Measurements from ENCODE around the gene ZNF43. TPM values are rescaled to one million over a fixed set of nuclear protein-coding genes. Genes with fewer than 3 reads are reported as not detected.
"Not testable (repeated sequence)": the region's sequence is repeated elsewhere in the genome, so short reads cannot be mapped to it uniquely, and the experiment has no call there.

Gene ZNF43
- total and polyA plus RNA-seq, 2 of the 13 experiments (the other 11 are each of a cell fraction or from before 2014, with no cell fraction given), result 2.9 to 8.5 TPM

GRCh38 chr19:21766705-21767064, 69.3 kb downstream of the ZNF43 start:
- H3K4me1 ChIP-seq (ENCODE audit: insufficient read depth, low read length), result peaks cover 18% of the 10 kb centered on the region
- peaks cover 3 to 13% of the 10 kb centered on the region in 2 experiments; a peak in 3 of 5 replicates for H3K36me3 ChIP-seq (replicated peaks in 1 of 2; ENCODE audit: control insufficient read depth in 1 of 2, insufficient read depth in 2 of 2, low read length in 2 of 2)
- in situ Hi-C loops (cut with HindIII; ENCODE audit: extremely low pct_ligation_motif_present, low pct_unique_long_range_greater_than_20kb); DNase-seq (ENCODE audit: low spot score); BruUV-seq (replicated peaks); H4K20me1 ChIP-seq (ENCODE audit: insufficient read depth, low read length); H3K79me2 ChIP-seq (ENCODE audit: insufficient read depth, low read length); H2AFZ ChIP-seq (ENCODE audit: low read length); FAIRE-seq; CTCF ChIA-PET (ENCODE audit: low intra/inter-chr PET ratio, low total read pairs); H3K27me3 ChIP-seq (ENCODE audit: control insufficient read depth in 1 of 2, insufficient read depth in 2 of 2, low read length in 2 of 2); H3K9me3 ChIP-seq (ENCODE audit: low read length): not testable (repeated sequence)
- WGBS (ENCODE audit: low lambda C conversion rate), result 4% methylated on average over 16 of the region's 19 CpGs
- H3K9ac ChIP-seq (ENCODE audit: insufficient read depth, low read depth, low read length), result peak overlapping the region; percentile 89
- ATAC-seq, result peak; percentile 37
- H3K4me2 ChIP-seq (ENCODE audit: low read depth, low read length), result peak overlapping the region; percentile 51
- peak overlapping the region; percentile 80 to 99 (median 90) for H3K4me3 ChIP-seq (replicated peaks in 1 of 3; ENCODE audit: insufficient read depth in 1 of 3, low read depth in 2 of 3, low read length in 3 of 3)
- H3K27ac ChIP-seq (ENCODE audit: extremely low read length, insufficient read depth, low read length), result peak overlapping the region; percentile 88
- intact Hi-C loops (cut with micrococcal nuclease; ENCODE audit: unreplicated experiment), result loop anchor here (10.0 kb wide), 1 partner anchor 442 kb away; the partner anchor contains the start of gene ZNF708
- POLR2A ChIA-PET, result interaction anchor here (1.2 to 1.6 kb wide), 8 partner anchors 10 to 1507 kb away, joined by 3 to 11 read pairs (median 5); partner anchors contain the start of genes ZNF43, ZNF430, ZNF431 and ZNF708

- no peak for FAIRE-seq
- H3K27ac ChIP-seq (ENCODE audit: extremely low read length, insufficient read depth, low read length), result no peak overlapping the region
- no TSS peak for BruUV-seq (replicated peaks)
- intact Hi-C loops (cut with micrococcal nuclease; ENCODE audit: unreplicated experiment) (loop anchor here (10.0 kb wide), 1 partner anchor 440 kb away; the partner anchor contains the start of gene ZNF708), in situ Hi-C loops (cut with HindIII; ENCODE audit: extremely low pct_ligation_motif_present, low pct_unique_long_range_greater_than_20kb) (no loop called here)
- H3K36me3 ChIP-seq (replicated peaks in 1 of 2; ENCODE audit: control insufficient read depth in 1 of 2, insufficient read depth in 2 of 2, low read length in 2 of 2), result peaks cover 3 to 14% of the 10 kb centered on the region in 2 experiments; a peak in 3 of 5 replicates
- ATAC-seq, result no peak
- H3K4me3 ChIP-seq (replicated peaks in 1 of 3; ENCODE audit: insufficient read depth in 1 of 3, low read depth in 2 of 3, low read length in 3 of 3), result no peak overlapping the region
- no peaks in the 10 kb centered on the region for H3K27me3 ChIP-seq (ENCODE audit: control insufficient read depth in 1 of 2, insufficient read depth in 2 of 2, low read length in 2 of 2)
- no peaks in the 10 kb centered on the region for H3K9me3 ChIP-seq (ENCODE audit: low read length)
- no peak overlapping the region for H3K4me2 ChIP-seq (ENCODE audit: low read depth, low read length)
- peaks cover 18% of the 10 kb centered on the region for H3K4me1 ChIP-seq (ENCODE audit: insufficient read depth, low read length)
- no peaks in the 10 kb centered on the region for H4K20me1 ChIP-seq (ENCODE audit: insufficient read depth, low read length)
- no peak for DNase-seq (ENCODE audit: low spot score)
- CTCF ChIA-PET (ENCODE audit: low intra/inter-chr PET ratio, low total read pairs), result no interaction called here
- POLR2A ChIA-PET, result no interaction called here
- peaks cover 9% of the 10 kb centered on the region for H3K79me2 ChIP-seq (ENCODE audit: insufficient read depth, low read length)
- no peak overlapping the region for H3K9ac ChIP-seq (ENCODE audit: insufficient read depth, low read depth, low read length)
- no peak overlapping the region for H2AFZ ChIP-seq (ENCODE audit: low read length)
- TF ChIP-seq PCBP2 (optimal IDR thresholded peaks at IDR 0.05; ENCODE audit: low read depth, low read length, poor library complexity, severe bottlenecking), result no peak
- no peak for TF ChIP-seq ARNT (IDR thresholded peaks at IDR 0.05)
- TF ChIP-seq HHEX (CRISPR knock-in tag; IDR thresholded peaks at IDR 0.05), result no peak
- no peak for TF ChIP-seq MZF1 (CRISPR knock-in tag; IDR thresholded peaks at IDR 0.05; ENCODE audit: borderline replicate concordance)
- no peak for TF ChIP-seq ZNF589 (CRISPR knock-in tag; conservative IDR thresholded peaks at IDR 0.05)
- no peak for TF ChIP-seq NAIF1 (CRISPR knock-in tag; IDR thresholded peaks at IDR 0.05; ENCODE audit: borderline replicate concordance)
- no peak for TF ChIP-seq SNAPC4 (CRISPR knock-in tag; IDR thresholded peaks at IDR 0.05)
- TF ChIP-seq RBFOX2 (IDR thresholded peaks at IDR 0.05; ENCODE audit: low read depth, low read length), result no peak
- no peak for TF ChIP-seq ATF7 (IDR thresholded peaks at IDR 0.05)
- TF ChIP-seq ATF7 (CRISPR knock-in tag; IDR thresholded peaks at IDR 0.05), result no peak
- no peak for TF ChIP-seq ZNF136 (CRISPR knock-in tag; IDR thresholded peaks at IDR 0.05; ENCODE audit: low read depth)
- no peak for TF ChIP-seq E2F2 (CRISPR knock-in tag; IDR thresholded peaks at IDR 0.05; ENCODE audit: borderline replicate concordance)
Observed at GRCh38 chr19:21765151-21765550, 70.8 kb downstream of the ZNF43 start.
